ENCODE results near the gene TIMM44.
A peak's percentile ranks its signal among the peaks of the same experiment; 100 is the strongest.
"Not testable (repeated sequence)": the region's sequence is repeated elsewhere in the genome, so short reads cannot be mapped to it uniquely, and the experiment has no call there.

TIMM44 gene

DNA sequence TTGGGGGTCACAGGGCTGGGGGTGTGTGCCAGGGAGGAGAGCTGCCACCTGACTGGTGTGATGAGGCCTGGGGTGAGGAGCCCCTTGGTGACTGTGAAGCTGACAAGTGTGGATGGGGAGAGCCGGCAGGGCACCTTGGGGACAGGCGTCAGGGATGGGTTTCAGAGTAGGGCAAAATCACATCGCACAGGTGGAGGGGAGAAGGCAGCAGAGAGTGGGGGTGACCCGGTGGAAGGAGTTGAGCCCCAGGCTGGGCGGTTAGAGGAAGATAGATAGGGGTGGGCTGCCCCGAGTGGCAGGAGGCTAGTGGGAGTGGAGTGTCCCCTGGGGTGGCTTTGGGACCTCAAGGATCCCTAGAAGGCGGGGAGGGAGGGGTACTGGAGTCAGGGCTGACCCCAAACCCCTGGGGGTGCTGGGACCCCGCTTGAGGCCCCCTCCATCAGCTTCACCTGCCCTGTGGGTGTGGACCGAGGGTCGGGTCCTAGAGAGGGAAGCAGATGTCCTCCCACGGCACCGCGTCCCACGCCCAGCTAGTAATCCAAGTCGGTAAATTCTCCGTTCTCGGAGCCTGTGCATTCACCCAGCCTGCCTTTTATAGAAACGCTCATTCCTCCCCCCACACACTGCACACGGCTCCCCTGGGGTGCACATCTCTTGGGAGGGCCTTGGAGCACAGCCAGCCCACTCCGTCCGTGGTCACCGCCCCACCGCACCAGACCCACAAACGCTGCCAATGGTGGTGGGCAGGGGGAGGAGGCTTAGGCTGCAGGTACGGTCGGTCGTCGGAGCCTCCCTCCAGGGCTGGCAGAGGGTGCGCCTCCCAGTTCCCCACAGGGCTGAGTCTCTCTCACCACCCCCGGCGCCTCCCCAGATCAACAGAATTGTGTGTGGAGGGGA lies 19.9 kb downstream of the TIMM44 start:
- no peak for DNase-seq

DNA sequence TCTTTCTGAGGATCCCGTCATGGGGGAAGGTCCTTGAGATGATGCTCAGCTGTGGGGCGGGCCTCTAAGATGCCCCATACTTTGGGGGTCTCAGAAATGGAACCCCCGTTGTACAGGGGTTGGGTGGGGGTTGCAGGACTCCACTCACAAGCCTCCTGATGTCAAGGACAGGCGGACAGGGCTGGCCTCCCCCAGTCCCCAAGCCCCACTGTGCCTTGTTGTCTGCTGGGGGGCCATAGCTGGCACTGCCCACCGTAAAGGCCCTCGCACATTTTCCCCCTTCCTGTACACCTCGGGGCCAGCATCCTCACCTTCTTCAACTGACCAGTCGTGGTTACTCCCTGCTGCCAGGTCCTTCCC lies 20.6 kb downstream of the TIMM44 start:
- no peak for DNase-seq

DNA sequence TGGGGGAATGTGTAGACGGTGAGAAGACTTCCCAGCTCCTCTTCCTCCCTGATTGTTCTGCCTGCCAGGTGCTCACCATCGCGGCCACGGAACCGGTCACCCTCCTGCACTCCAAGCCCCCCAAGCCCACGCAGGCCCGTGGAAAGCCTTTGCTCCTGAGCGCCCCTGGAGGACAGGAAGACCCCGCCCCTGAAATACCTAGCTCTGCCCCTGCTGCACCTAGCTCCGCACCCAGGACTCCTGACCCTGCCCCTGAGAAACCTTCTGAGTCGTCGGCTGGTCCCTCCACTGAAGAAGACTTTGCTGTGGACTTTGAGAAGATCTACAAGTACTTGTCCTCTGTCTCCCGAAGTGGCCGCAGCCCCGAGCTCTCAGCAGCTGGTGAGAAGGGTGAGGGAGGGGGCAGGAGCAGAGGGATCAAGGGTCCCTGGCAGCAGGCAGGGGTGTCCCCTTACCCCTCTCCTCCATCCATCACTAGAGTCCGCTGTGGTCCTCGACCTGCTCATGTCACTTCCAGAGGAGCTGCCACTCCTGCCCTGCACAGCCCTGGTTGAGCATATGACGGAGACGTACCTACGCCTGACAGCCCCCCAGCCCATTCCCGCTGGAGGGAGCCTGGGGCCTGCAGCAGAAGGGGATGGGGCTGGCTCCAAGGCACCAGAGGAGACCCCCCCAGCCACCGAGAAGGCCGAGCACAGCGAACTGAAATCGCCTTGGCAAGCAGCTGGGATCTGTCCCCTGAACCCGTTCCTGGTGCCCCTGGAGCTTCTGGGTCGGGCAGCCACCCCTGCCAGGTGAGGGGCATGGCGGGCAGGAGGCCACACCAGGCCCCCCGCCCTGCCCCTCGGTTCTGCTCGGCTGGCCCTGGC lies 21.3 kb downstream of the TIMM44 start:
- no peak for DNase-seq

DNA sequence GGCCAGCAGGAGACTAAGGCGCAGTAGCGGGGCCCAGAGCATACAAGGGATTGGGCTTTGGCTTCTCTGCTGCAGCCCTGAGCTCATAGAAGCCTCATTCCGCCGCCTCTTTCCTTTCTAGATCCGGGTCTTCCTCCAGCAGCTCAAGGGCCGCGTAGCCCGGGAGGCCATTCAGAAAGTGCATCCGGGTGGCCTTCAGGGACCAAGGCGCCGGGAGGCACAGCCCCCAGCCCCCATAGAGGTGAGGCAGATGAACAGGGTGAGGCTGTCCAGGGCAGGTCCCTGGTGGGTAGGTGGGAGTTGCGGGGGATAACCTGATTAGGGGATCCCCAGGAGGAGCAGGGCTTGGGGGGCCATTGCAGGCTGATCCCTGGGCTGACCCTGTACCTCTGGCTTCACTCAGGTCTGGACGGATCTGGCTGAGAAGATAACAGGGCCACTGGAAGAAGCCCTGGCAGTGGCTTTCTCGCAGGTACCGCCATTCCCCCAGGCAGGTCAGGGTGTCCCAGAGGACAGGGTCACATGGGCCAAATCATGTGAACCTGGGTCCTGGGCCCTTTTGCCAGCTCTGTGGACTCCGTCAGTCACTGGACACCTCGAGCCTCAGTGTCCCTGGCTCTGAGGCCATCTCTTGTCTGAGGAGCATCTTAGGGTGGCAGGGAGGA lies 22.0 kb downstream of the TIMM44 start:
- no peak for DNase-seq

DNA sequence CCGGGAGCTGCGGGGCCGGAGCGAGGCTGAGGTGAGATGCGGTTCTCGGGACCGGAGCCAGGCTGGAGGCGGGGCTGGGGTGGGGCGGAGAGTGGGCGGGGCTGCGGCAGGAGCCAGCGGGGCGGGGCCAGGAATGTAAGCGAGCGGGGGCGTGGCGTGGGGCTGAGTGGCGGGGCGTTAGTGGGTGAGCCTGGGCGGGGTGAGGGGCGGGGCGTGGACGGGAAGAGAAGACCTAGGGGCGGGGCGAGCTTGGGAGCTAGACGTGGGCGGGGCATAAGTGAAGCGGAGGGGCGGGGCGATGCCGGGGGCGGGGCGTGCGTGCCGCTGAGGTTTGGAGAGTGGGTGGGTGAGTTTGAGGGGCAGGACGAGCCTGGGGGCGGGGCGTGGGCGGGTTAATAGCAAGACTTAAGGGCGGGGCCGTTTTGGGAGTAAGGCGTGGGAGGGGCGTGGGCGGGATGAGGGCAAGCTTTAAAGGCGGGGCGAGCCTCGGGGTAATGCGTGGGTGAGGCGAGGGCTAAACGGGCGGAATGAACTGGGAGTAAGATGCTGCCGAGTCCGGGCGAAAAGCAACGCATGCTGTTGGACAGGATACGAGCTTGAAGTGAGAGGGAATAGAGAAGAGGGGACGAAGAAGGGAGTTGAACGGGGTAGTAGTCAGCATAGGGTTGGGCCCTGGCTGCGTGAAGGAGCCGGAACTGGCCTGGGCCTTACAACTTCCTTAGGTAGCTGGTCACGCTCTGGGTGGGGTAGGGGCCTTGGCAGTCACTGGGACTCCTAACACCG lies 22.8 kb downstream of the TIMM44 start:
- DNase-seq = peak; percentile 97

DNA sequence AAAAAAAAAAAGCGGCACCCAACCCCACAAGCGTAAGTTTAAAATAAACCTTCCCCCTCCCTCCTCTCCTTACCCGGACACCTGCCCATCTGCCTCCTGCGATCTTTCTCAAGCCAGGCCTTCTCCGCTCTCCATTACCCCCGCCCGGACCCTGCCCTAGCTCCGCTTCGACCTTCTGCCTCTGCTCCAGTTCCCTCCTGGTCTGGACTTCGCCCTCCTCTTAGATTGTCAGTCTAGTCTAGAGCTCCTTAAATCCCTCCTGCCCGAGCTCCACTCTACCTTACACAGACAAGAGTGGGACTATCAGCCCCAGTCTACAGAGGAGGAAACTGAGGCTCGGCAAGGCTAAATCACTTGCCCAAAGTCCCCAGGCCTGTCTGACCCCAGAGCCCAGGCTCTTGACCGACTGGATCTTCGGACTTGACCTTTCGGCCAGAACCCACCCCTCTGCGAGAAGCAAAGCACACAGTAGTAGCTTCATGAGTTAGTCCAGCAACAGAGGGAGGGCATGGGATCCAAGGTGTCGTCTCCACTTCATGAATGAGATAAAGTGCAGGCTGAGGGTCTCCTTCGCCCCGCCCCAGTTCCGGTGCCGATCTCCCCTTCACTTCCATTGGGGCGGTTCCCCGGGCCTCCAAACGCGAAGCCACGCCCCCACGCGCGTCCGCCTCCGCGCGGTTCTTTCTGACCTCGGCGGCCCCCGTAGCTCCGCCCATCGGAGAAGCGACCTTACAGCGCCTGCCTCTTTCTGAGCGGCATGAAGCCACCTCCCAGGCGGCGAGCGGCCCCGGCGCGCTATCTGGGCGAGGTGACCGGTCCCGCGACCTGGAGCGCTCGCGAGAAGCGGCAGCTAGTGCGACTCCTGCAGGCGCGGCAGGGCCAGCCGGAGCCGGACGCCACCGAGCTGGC lies 23.6 kb downstream of the TIMM44 start, which contains the start of gene SNAPC2:
SNAPC2 (plus strand) TSS at position 729 of the 909 bp plus-strand sequence; CDS start at position 758, 29 bp downstream.
- DNase-seq = peak; percentile 94

DNA sequence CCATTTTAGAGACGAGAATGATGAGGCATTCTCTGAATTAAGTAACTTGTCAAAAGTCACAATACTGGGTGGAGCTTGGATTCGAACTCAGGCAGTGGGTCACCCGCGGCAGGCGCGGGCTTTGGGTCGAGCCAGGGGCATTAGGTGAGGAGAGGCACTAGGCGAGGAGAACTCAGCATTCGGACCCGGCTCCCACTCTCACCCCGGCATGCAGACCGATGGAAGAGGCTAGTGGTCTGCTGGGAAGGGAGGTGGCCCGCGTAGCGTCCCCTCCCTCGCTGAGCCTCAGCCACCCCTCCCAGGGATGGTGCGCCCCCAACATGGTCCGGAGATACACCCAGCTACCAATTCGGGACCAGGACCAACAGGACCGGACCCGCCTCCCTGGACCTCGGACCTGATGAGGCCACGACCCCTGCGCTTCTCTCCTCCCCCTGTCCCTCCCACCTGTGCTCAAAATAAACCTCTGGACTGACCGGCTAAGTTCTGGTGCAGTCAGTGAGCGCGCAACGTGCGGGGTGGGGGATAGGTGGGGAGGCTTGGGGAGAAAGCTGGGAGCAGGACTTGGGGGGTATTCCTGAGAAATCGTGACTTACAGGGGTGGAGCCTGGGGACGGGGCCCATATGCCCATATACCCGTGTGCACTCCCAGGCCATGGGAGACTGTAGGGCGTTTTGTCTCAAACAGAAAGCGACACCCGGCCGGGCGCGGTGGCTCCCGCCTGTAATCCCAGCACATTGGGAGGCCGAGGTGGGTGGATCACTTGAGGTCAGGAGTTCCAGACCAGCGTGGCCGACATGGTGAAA lies 24.6 kb downstream of the TIMM44 start:
- no peak for DNase-seq

DNA sequence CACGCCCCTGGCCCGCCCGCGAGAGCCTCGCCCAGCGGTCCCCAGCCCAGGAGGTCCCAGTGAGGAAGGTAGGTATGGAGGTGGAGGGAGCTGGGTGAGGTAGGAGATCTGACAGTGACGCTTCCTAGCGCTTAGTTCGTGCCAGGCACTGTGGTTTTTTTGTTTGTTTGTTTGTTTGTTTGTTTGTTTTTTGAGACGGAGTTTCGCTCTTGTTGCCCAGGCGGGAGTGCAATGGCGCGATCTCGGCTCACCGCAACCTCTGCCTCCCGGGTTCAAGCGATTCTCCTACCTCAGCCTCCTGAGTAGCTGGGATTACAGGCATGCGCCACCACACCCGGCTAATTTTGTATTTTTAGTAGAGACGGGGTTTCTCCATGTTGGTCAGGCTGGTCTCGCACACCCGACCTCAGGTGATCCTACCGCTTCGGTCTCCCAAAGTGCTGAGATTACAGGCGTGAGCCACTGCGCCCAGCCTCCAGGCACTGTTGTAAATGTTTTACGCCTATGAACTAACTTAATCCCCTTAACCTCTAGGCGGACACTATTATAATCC lies 25.3 kb downstream of the TIMM44 start:
- DNase-seq = not testable (repeated sequence)

DNA sequence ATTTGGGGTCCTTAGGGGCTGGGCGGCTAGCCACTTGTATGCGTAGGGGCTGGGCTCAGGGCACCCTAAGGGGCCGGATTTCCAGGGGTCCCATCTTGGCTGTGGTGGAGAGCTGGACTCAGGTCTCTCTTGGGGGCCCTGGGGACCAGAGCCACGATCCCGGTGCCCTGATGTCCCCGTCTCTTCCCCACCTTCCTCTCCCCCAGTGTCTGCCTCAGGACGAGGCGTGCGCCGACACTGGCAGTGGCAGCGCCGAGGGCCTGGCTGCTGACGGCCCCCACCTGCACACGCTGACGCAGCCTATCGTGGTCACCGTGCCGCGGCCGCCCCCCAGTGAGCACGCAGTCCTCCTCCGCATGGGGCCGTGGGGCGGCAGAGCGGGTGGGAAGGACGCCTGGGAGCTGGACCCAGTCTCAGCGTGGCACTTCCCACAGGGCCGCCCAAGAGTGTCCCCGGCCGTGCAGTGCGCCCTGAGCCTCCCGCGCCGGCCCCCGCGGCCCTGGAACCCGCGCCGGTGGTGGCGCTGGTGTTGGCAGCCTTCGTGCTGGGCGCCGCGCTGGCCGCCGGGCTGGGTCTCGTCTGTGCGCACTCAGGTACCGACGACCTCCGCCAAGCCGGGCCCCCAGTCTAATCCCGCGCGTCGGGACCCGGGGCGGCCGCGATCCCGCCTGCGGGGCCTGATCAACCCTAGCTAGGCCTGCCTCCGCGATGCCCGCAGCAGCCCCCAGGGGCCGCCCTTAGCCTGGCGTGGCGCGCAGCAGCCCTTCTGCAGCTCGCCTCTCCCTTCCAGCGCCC lies 26.0 kb downstream of the TIMM44 start:
- DNase-seq = peak; percentile 62

DNA sequence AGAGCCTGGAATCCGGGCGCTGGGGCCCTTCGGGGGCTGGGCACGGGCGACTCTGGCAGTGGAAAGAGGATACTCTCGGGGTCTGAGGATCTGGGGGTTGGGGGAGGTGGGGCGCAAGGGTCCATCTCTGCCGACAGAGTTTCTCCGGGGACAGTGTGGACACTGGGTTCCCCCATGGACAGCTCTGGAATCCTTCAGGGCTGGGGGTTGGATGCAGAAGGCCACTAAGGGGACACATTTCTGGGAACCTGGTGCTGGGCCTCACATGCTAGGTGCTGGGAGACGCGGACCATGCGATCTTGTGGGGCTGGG lies 26.6 kb downstream of the TIMM44 start:
- DNase-seq = peak; percentile 22

DNA sequence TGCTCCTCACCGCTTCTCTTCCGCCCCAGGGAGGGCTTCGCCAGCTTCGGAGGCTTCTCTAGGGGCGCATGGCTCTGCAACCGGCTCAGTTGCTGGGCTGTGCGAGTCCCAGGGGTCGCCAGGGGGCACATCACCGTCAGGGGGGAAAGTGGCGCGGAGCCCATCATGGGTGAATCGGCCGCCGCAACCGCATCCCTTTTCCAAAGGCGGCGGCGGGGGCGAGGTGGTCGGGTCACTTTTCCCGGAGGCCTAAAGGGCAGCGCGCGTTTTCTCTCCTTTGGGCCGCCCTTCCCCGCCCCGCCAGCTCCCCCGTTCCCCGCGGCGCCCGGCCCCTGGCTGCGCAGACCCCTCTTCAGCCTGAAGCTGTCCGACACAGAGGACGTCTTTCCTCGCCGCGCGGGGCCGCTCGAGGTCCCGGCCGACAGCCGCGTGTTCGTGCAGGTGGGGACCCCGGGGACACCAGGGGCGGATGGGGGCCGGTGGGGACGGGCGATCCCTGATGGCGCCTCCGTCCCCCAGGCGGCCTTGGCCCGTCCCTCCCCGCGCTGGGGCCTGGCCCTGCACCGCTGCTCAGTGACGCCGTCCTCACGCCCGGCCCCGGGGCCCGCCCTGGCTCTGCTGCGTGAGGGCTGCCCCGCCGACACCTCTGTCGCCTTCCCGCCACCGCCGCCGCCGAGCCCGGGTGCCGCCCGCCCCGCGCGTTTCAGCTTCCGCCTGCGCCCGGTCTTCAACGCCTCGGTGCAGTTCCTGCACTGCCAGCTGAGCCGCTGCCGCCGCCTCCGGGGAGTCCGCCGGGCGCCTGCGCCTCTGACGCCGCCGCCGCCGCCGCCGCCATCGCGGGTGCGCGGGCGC lies 27.1 kb downstream of the TIMM44 start:
- peak; percentile 32 for DNase-seq

DNA sequence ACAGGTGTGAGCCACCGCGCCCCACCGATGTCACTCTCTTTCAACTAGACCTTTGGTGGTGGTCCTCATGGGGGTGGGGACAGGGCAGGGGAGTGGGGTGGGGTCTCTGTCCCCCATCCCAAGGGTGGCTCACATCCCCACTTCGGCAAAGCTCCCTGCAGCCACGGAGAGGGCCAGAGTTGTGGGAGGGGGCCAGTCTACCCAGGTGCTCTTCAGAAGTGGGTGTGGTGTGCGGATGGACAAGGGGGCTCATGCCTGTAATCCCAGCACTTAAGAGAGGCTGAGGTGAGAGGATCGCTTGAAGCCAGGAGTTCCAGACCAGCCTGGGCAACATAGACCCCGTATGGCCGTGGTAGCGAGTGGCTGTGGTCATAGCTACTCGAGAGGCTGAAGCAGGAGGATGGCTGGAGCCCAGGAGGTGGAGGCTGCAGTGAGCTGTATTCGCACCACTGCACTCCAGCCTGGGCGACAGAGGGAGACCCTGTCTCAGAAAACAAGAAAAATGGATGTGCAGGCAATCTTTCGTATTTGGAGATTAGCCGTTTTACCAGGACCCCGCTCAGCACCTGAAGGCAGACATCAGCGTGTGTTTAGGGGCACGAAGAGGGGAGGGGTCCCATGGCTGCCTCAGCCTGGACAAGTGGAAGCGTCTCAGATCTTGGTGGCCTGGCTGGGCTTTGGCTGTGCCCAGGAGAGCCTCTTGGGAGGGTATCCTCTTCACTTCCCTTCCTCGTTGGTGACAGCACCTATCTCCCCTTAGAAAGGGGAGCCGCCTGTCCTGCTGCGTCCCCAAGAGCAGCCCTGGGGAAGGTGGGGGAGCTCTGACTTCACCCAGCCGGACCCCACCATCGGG lies 28.0 kb downstream of the TIMM44 start:
- DNase-seq = no peak

DNA sequence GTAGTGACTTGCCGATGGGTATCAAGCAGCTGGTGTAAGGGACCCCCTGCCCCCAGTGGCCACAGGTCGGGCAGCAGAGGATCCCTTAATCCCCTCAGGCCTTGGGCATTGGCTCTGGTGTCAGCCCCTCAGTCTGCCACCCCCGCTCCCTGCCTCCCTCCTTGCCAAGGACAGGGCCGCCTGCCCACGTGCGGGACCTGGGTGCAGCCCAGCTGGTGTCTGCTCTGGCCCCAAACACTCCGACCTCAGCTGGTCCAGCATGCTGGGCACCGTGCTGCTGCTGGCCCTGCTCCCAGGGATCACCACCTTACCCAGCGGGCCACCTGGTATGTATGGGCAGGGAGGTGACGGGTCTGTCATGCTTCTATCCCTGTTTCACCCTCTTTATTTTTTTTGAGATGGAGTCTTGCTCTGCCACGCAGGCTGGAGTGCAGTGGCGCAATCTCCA lies 28.8 kb downstream of the TIMM44 start, which contains the start of gene TGFBR3L:
TGFBR3L (plus strand) TSS at position 233 of the 448 bp plus-strand sequence.
- no peak for DNase-seq

DNA sequence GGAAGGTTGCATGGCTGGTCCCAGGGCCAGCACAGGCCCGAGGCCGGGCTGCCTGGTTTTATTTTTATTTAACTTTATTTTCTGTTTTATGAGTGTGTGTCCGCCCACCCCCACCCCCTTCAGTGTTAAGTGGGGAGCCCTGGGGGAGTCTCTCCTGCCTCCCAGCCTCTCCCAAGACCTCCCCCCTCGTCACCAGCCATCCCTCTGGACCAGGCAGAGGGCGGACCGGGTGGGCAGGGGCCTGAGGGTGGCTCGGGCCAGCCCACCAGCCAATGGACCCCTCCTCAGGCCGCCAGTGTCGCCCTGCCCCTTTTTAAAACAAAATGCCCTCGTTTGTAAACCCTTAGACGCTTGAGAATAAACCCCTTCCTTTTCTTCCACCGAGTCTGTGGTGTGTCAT lies 29.4 kb downstream of the TIMM44 start:
- DNase-seq = no peak

DNA sequence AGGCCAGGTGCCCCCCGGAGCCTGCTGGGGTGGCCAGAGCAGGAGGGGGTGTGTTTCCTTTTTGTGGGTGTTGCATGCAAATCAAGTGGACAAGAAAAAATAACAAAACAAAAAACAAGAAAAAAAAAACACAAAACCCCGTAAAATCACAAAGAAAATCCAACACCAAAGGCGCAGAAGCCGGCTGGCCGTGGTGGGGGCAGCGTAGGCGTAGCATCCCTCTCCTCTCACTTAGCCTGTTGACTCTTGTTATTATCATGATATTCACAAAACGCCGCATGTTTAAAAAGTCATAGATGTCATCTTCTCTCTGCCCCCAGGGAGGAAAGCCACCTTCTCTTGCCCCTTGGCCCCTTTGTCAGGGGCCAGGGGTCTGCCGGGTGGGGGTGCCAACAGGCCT lies 29.8 kb downstream of the TIMM44 start:
- no peak for DNase-seq

DNA sequence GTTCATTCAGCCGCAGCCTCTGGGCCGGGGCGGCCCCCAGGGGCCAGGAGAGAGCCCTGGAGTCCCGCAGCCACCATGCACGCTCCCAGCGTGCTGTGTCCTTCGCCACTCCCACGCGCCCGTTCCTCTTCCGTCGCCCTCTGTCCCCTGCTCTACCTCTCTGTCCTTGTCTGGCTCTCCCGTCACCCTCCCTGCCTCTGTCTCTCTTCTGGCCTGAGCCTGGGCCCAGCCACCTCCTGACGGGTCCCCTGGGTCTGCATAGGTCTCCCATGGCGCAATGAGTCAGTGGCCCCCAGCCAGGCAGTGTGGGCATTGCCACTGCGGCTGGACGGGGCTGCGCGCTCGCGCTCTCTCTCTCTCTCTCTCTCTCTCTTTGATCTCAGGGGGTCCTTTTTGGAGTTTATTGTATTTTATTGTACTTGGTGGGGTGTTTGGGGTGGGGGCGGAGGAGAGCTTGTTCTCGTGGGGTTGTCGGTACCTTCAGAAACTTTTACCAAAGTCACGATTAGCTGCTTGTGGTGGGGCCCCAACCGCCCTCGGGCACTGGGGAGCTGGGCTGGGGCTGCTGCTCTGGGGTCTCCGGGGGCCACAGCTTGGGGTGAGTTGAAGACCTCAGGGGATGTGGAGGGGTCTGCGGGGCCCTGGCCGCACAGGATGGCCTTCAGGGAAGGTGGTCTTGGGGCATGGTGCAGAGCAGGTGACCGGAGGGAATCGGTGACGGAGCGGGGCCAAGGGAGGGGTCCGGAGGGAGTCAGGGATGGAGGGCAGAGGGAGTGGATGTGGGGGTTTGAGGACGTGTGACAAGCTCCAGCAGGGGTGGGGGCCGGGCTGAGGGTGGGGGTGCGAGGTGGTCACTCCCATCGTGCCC lies 30.5 kb downstream of the TIMM44 start:
- no peak for DNase-seq
